ENCODE results near the gene GAA.

- TF ChIP-seq CTCF (IDR thresholded peaks at IDR 0.05) (no peak), POLR2A (IDR thresholded peaks at IDR 0.05) (no peak)
These were observed 3.6 kb downstream of the GAA start for GRCh38 chr17:80104956-80105375.

Data from body of pancreas (tissue), 4 donors.